ENCODE measurements around the gene AP3D1.
"Not testable (repeated sequence)": the region's sequence is repeated elsewhere in the genome, so short reads cannot be mapped to it uniquely, and the experiment has no call there.

AP3D1 gene

GRCh38 chr19:2136796-2137195 lies 14.6 kb downstream of the AP3D1 start:
- H3K36me3 Mint-ChIP-seq (ENCODE audit: low read depth): peaks cover 41% of the 10 kb centered on the region
- peaks cover 21% of the 10 kb centered on the region for H3K4me1 Mint-ChIP-seq
- H3K27me3 Mint-ChIP-seq (ENCODE audit: low read depth): no peaks in the 10 kb centered on the region
- no peak overlapping the region for H3K4me3 Mint-ChIP-seq
- TF ChIP-seq CTCF (IDR thresholded peaks at IDR 0.05; ENCODE audit: unreplicated experiment in 3 of 3): no peak
- H3K27ac Mint-ChIP-seq: no peak overlapping the region
- no peaks in the 10 kb centered on the region for H3K9me3 Mint-ChIP-seq

- TF ChIP-seq CTCF (IDR thresholded peaks at IDR 0.05; ENCODE audit: unreplicated experiment in 3 of 3): no peak
- peaks cover 42% of the 10 kb centered on the region for H3K36me3 Mint-ChIP-seq (ENCODE audit: low read depth)
- H3K27ac Mint-ChIP-seq: no peak overlapping the region
- H3K4me1 Mint-ChIP-seq: peaks cover 21% of the 10 kb centered on the region
- H3K27me3 Mint-ChIP-seq (ENCODE audit: low read depth): no peaks in the 10 kb centered on the region
- H3K9me3 Mint-ChIP-seq: no peaks in the 10 kb centered on the region
- H3K4me3 Mint-ChIP-seq: no peak overlapping the region
These were observed 15.6 kb downstream of the AP3D1 start for GRCh38 chr19:2135474-2136402.

GRCh38 chr19:2132731-2133490 lies 18.5 kb downstream of the AP3D1 start:
- no peak for TF ChIP-seq CTCF (IDR thresholded peaks at IDR 0.05; ENCODE audit: unreplicated experiment in 3 of 3)
- H3K36me3 Mint-ChIP-seq (ENCODE audit: low read depth): peaks cover 29% of the 10 kb centered on the region
- H3K9me3 Mint-ChIP-seq: no peaks in the 10 kb centered on the region
- H3K4me3 Mint-ChIP-seq: no peak overlapping the region
- H3K27ac Mint-ChIP-seq: no peak overlapping the region
- H3K4me1 Mint-ChIP-seq: no peaks in the 10 kb centered on the region
- H3K27me3 Mint-ChIP-seq (ENCODE audit: low read depth): no peaks in the 10 kb centered on the region

GRCh38 chr19:2132191-2132590 lies 19.2 kb downstream of the AP3D1 start:
- Mint-ChIP-seq H3K9me3 (no peaks in the 10 kb centered on the region), H3K4me3 (no peak overlapping the region), H3K4me1 (no peaks in the 10 kb centered on the region), H3K27ac (no peak overlapping the region), H3K27me3 (ENCODE audit: low read depth) (no peaks in the 10 kb centered on the region), H3K36me3 (ENCODE audit: low read depth) (peaks cover 28% of the 10 kb centered on the region)
- TF ChIP-seq CTCF (IDR thresholded peaks at IDR 0.05; ENCODE audit: unreplicated experiment in 3 of 3): no peak

GRCh38 chr19:2131012-2131975 lies 20.1 kb downstream of the AP3D1 start:
- not testable (repeated sequence) for H3K27ac Mint-ChIP-seq; H3K9me3 Mint-ChIP-seq; H3K27me3 Mint-ChIP-seq (ENCODE audit: low read depth); H3K4me3 Mint-ChIP-seq; H3K4me1 Mint-ChIP-seq
- H3K36me3 Mint-ChIP-seq (ENCODE audit: low read depth): peaks cover 25% of the 10 kb centered on the region

Data from nephron (organoid).